Body of pancreas (tissue), 4 donors: ENCODE measurements around the gene FAM25C.
"Not testable (repeated sequence)": the region's sequence is repeated elsewhere in the genome, so short reads cannot be mapped to it uniquely, and the experiment has no call there.

Source experiments
- CTCF ChIP-seq, 7 experiments: fragments of 450-650 bp in 4 of 7; fragments of 200-600 bp in 3 of 7; sonication (generic) in 3 of 7; IDR thresholded peaks; one replicate each; pipeline ENCODE4 v1.5.1; 2016 to 2019; ENCODE audit warnings: antibody characterized with exemption in 7 of 7
- POLR2A ChIP-seq, 3 donors: fragments of 450-650 bp; IDR thresholded peaks; one replicate each; pipeline ENCODE4 v1.6.1; 2016; ENCODE audit warnings: antibody characterized with exemption in 3 of 3, mild to moderate bottlenecking in 2 of 3

DNA sequence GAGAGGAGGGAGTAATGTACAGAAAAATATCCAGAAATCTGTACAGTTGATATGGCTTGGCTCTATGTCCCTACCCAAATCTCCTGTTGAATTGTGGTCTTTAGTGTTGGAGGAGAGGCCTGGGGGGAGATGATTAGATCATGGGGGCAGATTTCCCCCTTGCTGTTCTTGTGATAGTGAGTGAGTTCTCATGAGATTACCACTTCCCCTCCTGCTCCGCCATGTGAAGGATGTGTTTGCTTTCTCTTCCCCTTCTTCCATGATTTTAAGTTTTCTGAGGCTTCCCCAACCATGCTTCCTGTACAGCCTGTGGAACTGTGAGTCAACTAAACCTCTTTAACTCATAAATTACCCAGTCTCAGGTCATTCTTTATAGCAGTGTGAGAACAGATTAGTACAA is 52.2 kb downstream of the FAM25C start:
- TF ChIP-seq POLR2A, CTCF (IDR thresholded peaks at IDR 0.05): not testable (repeated sequence)
